Urinary bladder (tissue), 4 donors: ENCODE data around the gene BCR. TPM values are rescaled to one million over a fixed set of nuclear protein-coding genes. Genes with fewer than 3 reads are reported as not detected.

ENCODE experiments used
- DNase-seq: peaks from one replicate; pipeline ENCODE4 v3.0.0-alpha.2; 2015; ENCODE audit errors: extremely low spot score
- H3K27ac ChIP-seq: one replicate; pipeline ENCODE4 v1.5.1; 2013; ENCODE audit warnings: low read depth, mild to moderate bottlenecking, moderate library complexity
- H3K36me3 ChIP-seq: one replicate; pipeline ENCODE4 v1.6.1; 2013; ENCODE audit warnings: mild to moderate bottlenecking, moderate library complexity; ENCODE audit not compliant: insufficient read depth
- H3K4me1 ChIP-seq: one replicate; pipeline ENCODE4 v1.6.1; 2013; ENCODE audit warnings: mild to moderate bottlenecking, moderate library complexity; ENCODE audit not compliant: insufficient read depth
- H3K4me3 ChIP-seq: one replicate; pipeline ENCODE4 v1.5.1; 2013; ENCODE audit warnings: low read depth, low read length
- WGBS: extraction: QIAGEN DNeasy Blood & Tissue Kit; methylation state at CpG from one replicate; pipeline ENCODE4 v1.1.7; 2013; 5-methylcytosine and 5-hydroxymethylcytosine counted together
- polyA plus RNA-seq: library from polyadenylated mRNA; stranded (reverse); fragments of 200-250 nt; gene quantifications from one replicate; pipeline ENCODE4 v1.2.3, GENCODE V29; 2013
- total RNA-seq: library from RNA; depleted of rRNA; stranded (reverse); fragments of >200 nt; gene quantifications from one replicate; pipeline ENCODE4 v1.2.3, GENCODE V29; 2014
- donor health status: healthy with polysubstance abuse.
- donor health status: healthy.

BCR gene
- total and polyA plus RNA-seq, 2 donors, result 14.1 to 35.0 TPM

DNA sequence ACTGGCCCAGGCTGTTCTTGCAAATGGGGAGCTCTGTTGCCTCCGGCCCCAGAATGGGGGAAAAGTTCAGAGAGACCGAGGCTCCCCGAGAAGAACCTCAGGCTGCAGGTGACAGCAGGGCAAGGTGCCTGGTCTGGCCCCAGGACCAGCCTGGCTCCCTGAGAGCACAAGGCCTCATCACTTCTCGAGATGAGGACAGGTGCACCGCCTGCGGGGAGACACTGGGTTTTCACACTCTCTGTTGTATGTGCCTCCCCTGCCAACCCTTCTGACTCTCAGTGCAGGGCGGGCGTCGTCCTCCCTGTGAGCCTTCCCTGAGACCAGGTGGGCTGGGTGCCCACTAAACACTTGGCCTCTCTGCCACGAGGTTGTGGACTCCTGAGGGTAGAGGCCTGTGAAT lies 102.2 kb downstream of the BCR start:
- Histone ChIP-seq H3K36me3 (no peaks in the 10 kb centered on the region), H3K4me1 (no peaks in the 10 kb centered on the region), H3K27ac (no peak overlapping the region), H3K4me3 (no peak overlapping the region)
- DNase-seq, result no peak
- WGBS, result 91% methylated on average over 10 of the region's 10 CpGs

DNA sequence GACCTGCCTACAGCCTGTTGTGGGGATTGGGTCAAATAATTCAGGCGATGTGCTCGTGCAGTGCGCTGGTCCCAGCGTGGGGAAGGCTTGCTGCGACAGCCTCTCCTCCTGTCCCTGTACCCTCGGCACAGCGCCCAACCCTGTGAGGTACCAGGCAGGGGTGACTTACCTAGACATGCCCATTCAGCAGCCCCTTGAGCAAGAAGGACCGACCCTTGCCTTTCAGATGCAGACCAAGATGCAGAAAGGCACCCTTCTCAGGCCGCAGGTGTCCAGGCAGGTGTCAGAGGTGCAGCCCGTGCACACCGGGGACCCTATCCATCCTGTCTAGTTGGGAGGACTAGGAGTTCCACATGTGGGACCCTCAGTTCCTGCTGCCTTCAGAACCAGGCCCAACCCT lies 102.7 kb downstream of the BCR start:
- 95% methylated on average over 11 of the region's 11 CpGs for WGBS
- Histone ChIP-seq H3K36me3 (no peaks in the 10 kb centered on the region), H3K4me1 (no peaks in the 10 kb centered on the region), H3K27ac (no peak overlapping the region), H3K4me3 (no peak overlapping the region)
- no peak for DNase-seq

DNA sequence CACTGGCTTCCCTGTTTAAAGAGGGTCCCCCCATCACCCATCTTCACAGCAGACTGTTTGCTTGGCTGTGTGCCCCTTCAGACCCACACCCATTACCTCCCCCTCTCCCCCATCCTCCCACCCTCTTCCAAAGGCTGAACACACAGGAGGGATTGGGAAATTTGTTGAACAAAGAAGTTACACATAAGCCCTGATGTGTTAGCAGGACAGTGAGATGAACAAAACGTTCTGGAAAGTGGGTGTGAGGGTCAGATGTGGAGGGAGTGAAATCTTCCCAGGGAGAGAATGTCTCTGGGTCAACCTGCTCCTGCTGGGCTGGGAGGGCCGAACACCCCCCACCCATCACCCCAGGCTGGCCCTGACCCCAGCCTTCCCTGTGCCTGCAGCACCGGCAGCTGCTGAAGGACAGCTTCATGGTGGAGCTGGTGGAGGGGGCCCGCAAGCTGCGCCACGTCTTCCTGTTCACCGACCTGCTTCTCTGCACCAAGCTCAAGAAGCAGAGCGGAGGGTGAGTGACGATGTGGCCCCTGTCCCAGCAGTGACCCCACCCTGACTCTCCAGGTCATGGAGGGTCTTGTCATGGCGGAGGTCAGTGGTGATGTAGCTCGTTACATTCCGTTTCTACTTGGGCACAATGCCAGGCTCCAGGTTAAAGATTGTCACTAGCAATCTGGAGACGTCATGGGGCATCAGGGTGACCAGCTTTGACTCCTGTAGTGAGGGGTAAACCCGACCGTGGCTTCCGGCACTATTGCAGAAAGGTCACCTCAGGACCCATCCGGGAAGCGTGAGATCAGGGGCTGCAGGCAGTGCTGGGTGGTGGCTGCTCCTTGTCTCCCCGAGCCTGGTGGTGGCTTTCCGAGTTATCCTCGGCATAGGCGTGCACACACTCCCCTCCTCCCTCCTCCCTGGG lies 103.5 kb downstream of the BCR start:
- H3K4me1 ChIP-seq, result no peaks in the 10 kb centered on the region
- WGBS, result 91% methylated on average over 22 of the region's 22 CpGs
- H3K36me3 ChIP-seq, result no peaks in the 10 kb centered on the region
- H3K27ac ChIP-seq, result no peak overlapping the region
- DNase-seq, result no peak
- no peak overlapping the region for H3K4me3 ChIP-seq

DNA sequence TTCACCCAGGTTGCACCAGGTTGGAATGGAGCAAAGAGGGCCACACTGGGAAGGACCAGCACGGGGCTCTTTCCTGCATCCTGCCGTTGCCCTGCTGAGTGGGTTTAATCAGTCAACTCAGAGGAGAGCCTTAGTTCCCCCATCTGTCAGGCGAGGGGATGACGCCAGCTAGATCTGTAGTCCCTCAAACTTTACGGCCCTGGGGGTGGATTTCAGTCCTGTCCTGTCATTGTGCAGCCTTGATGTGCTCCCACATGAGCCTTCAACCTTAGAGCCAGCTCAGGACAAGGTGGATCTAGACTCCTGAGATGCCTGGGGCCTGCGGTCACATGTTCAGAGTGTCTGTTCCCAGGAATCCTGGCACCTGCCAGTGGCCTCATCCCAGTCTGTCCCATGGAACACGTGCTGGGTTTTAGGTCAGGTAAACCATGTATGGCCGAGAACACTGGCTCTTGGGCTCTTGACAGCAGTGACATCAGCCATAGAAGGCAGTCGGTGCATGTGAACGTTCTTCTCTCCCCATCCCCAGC lies 104.3 kb downstream of the BCR start:
- Histone ChIP-seq H3K4me3 (no peak overlapping the region), H3K27ac (no peak overlapping the region), H3K4me1 (no peaks in the 10 kb centered on the region), H3K36me3 (no peaks in the 10 kb centered on the region)
- DNase-seq, result no peak
- WGBS, result 90% methylated on average over 10 of the region's 10 CpGs

DNA sequence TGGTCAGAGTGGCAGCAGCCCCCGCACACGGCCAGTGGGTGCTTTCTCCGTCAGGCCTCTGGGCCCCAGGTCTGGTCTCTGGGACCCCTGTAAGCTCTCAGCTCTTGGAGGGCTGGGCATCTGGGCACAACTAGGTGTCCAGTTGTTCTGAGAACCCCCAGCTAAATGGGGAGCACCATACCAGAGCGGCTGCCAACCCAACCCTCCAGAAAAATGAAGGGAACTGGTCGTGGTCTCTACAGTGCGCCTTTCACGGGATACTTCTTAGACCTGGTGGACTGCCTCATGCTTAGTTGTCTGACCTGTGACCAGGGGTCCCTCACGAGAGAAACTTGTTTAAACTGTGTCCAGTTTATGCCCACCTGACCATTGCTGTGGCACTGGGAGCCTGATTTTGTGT lies 104.9 kb downstream of the BCR start:
- Histone ChIP-seq H3K4me3 (no peak overlapping the region), H3K36me3 (no peaks in the 10 kb centered on the region), H3K27ac (no peak overlapping the region), H3K4me1 (no peaks in the 10 kb centered on the region)
- no peak for DNase-seq
- WGBS, result 94% methylated on average over 8 of the region's 8 CpGs

DNA sequence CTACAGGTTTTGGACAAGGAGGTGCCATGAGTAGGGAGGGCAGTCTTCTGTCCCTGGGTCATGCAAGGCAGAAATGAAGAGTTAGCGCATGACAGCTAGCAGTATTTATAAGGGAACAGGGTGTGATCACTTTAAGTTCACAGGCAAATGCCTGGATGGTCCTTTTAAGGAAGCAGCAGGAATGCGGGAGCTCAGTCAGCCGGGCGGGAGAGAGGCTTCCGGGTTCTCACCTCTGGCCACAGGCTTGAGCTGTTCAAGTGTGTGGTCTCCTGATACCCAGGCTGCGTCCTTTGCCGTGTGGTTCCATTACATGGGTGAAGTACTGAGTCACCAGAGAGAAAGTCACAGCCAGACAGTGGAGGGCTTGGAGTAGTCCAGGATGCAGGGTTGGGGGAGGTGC lies 105.4 kb downstream of the BCR start:
- 94% methylated on average over 7 of the region's 7 CpGs for WGBS
- no peak overlapping the region for H3K4me3 ChIP-seq
- H3K4me1 ChIP-seq, result no peaks in the 10 kb centered on the region
- DNase-seq, result no peak
- no peak overlapping the region for H3K27ac ChIP-seq
- H3K36me3 ChIP-seq, result no peaks in the 10 kb centered on the region

DNA sequence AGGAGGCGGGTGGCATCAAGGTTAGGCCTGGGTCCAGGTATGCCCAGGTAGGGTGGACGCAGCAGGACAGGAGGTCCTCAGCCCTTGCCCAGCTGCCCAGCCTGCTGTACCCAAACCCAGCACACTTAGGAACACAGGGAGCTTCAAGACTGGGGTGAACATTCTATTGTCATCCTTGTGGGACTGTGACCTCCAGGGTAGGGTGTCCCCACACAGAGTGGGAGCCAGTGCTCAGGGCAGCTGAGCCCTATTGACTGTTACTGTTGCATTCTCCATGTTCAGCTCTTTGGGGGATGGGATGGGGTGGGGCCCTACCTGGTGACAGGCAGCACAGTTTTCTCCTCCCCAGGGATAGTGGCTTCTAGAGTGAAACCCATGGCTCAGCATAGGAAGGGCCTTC lies 106.0 kb downstream of the BCR start:
- Histone ChIP-seq H3K4me3 (no peak overlapping the region), H3K27ac (no peak overlapping the region), H3K4me1 (no peaks in the 10 kb centered on the region), H3K36me3 (no peaks in the 10 kb centered on the region)
- DNase-seq, result no peak
- 96% methylated on average over 2 of the region's 2 CpGs for WGBS

DNA sequence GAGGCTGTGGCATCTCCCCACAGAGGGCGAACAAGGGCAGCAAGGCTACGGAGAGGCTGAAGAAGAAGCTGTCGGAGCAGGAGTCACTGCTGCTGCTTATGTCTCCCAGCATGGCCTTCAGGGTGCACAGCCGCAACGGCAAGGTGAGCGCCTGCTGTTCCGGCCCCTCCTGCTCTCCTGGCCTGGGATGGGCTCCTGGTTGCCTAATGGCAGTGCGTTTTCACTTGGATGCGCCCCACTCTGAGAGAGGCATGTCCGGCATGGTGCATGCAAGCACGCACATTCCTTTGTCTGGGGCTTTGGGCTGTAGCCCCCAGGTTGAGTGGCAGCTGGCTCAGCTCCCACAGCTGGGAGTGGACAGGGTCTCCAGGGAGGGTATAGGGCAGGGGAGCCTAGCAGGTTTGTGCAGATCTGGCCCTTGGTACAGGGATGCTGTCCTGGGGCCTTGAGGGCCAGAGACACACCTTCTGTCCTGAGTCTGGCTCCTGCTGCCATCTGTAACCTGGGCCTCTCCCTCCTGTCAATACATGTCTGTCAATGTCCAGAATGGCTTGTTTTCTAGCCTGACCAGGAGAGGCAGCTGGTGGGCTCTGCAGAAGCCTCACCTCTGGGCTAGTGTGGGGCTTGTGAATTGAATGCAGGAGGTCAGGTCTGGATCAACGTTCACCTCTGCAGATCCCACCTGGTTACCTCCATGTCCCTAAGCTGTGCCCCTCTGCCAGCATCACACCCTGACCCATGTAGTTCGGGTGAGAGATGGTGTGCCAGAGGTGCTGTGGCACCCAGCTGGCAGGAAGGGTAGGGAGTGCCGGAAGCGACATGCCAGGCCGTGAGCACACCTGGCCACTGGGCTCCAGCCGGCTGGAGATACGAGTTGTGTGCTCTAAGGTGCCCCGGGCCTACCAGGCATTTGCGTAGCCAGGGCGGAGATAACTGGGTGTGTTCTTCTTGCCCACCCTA lies 107.1 kb downstream of the BCR start:
- WGBS, result 95% methylated on average over 21 of the region's 21 CpGs
- Histone ChIP-seq H3K4me1 (no peaks in the 10 kb centered on the region), H3K4me3 (no peak overlapping the region), H3K27ac (no peak overlapping the region), H3K36me3 (no peaks in the 10 kb centered on the region)
- no peak for DNase-seq

DNA sequence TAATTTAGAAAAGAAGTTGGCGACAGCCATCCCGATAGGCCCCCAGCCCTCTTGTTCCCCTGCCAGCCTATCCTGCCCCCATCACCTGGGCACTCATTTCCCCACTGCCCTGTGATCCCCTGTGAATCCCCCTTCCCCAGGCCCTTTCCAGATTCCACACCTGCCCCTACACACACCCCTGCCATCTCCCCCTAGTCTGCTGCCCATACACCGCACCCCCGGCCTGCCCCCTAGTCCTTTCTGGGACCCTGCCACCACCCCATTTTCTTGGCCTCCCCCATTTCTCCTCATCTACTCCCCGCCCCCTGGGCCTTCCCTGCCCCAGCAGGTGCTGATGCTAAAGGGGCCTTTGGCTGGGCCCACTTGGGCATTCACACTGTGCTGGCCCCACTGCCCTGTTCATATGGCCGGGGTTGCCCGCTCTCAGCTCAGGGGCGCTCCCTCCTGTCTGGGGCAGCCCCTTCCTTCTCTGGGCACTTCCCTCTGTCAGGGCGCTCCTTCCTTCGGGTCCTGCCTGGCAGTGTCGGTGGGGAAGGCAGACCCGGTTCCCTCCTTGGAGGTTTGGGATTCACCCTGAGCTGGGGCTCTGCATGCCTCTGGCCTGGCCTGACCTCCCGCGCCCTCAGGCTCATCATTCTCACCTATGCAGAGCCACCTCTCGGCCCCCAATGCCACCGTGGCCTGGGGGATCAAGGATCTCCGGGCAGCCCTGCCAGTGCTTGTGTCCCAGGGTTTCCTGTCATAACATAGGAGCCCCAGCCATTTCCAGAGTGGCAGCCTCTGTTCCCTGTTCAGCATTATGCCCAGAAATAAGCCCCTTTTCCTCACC lies 108.2 kb downstream of the BCR start:
- no peak overlapping the region for H3K4me3 ChIP-seq
- WGBS, result 96% methylated on average over 17 of the region's 17 CpGs
- no peaks in the 10 kb centered on the region for H3K36me3 ChIP-seq
- no peaks in the 10 kb centered on the region for H3K4me1 ChIP-seq
- no peak overlapping the region for H3K27ac ChIP-seq
- no peak for DNase-seq

DNA sequence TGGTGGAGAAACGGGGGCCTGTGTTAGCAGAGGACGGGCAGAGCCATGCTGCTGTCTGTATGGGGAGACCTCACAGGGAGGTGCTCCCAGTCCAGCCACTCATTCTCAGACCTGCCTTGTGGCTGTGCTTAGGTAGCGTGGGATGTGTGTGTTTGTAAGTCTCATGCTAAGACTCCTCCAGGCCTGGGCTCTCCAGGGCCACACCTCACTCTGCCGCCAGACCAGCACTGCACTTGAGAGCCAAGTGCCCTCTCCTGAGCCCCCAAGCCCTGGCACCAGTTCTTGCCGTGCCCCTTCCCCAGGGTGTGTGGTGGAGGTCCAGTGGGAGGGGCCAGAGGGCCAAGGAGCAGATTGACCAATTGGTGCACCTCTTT lies 108.8 kb downstream of the BCR start:
- WGBS, result 85% methylated on average over 5 of the region's 5 CpGs
- DNase-seq, result no peak
- no peak overlapping the region for H3K4me3 ChIP-seq
- no peak overlapping the region for H3K27ac ChIP-seq
- no peaks in the 10 kb centered on the region for H3K36me3 ChIP-seq
- H3K4me1 ChIP-seq, result no peaks in the 10 kb centered on the region

DNA sequence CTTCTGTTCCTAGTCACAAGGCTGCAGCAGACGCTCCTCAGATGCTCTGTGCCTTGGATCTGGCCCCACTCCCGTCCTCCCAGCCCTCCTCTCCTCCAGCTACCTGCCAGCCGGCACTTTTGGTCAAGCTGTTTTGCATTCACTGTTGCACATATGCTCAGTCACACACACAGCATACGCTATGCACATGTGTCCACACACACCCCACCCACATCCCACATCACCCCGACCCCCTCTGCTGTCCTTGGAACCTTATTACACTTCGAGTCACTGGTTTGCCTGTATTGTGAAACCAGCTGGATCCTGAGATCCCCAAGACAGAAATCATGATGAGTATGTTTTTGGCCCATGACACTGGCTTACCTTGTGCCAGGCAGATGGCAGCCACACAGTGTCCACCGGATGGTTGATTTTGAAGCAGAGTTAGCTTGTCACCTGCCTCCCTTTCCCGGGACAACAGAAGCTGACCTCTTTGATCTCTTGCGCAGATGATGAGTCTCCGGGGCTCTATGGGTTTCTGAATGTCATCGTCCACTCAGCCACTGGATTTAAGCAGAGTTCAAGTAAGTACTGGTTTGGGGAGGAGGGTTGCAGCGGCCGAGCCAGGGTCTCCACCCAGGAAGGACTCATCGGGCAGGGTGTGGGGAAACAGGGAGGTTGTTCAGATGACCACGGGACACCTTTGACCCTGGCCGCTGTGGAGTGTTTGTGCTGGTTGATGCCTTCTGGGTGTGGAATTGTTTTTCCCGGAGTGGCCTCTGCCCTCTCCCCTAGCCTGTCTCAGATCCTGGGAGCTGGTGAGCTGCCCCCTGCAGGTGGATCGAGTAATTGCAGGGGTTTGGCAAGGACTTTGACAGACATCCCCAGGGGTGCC lies 109.8 kb downstream of the BCR start:
- H3K36me3 ChIP-seq, result no peaks in the 10 kb centered on the region
- H3K27ac ChIP-seq, result no peak overlapping the region
- DNase-seq, result no peak
- WGBS, result 65% methylated on average over 18 of the region's 18 CpGs
- H3K4me1 ChIP-seq, result no peaks in the 10 kb centered on the region
- no peak overlapping the region for H3K4me3 ChIP-seq

DNA sequence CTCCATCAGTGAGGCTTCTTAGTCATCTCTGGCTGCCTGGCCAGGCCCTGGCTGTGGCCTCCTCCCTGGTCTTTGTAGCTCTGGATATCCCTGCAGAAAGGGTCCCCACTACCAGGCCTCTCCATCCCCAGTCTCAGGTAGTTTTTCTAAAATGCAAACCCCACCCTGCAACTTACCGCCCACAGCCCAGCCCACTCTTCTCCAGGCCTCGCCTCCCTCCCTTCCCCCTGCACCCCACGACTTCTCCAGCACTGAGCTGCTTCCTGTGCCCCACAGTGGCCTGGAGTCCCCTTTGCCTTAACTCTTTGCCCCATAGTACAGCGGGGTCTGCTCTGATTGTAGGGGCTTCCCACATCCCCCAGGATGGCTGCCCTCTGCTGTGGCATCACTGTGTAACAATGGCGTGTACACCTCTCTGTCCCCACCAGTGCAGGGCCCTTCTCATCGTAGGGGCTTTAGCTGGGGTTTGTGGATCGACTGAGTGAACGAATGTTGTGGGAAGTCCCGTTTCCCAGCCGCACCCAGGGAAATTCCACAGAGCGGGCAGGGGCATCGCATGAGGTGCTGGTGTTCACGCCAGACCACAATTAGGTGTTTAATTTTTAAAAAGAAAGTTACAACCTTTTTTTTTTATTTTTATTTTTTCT lies 111.6 kb downstream of the BCR start:
- no peak for DNase-seq
- H3K4me1 ChIP-seq, result no peaks in the 10 kb centered on the region
- no peak overlapping the region for H3K27ac ChIP-seq
- peaks cover 1% of the 10 kb centered on the region for H3K36me3 ChIP-seq
- 91% methylated on average over 13 of the region's 13 CpGs for WGBS
- no peak overlapping the region for H3K4me3 ChIP-seq
